ENCODE data around the gene CCDC88B.

Gene CCDC88B

GRCh38 chr11:64339754-64340408 lies at the start of gene CCDC88B:
Gene CCDC88B (plus strand): TSS chr11:64340204. CDS start chr11:64340267, 63 bp downstream.
- DNase-seq (ENCODE audit: low read depth, low spot score) = no peak

- no peak for DNase-seq (ENCODE audit: low read depth, low spot score)
These were observed 49.4 kb upstream of the CCDC88B start for GRCh38 chr11:64290352-64291261.

DNA sequence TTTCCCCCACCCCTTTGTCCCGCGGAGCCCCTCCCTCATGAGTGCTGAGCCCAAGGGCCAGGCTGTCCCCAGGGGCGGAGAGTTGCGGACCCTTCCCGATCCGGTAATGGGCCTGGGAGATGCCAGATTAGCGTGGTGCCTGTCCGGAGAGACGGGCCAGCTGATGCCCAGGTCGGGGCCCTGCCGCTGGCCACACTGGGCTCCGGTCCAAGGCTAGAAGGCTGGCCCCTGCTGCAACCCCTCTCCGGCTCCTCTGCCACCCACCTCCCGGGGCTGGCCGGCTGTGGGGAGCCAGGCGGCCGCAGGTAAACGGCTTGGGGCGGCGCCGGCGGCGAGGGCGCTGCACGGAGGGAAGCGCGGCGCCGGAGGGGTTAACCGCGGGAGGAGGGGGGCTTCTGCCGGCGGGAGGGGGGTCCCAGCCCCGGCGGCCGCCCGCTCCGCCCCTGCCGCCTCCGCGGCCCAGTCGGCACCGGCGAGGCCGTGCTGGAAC lies 48.7 kb upstream of the CCDC88B start, which contains the start of gene KCNK4:
TSS of gene KCNK4 (plus strand) at position 41 of the 490 bp plus-strand sequence. CDS start 1,717 bp downstream, outside the sequence.
- DNase-seq (ENCODE audit: low read depth, low spot score) = no peak

DNA sequence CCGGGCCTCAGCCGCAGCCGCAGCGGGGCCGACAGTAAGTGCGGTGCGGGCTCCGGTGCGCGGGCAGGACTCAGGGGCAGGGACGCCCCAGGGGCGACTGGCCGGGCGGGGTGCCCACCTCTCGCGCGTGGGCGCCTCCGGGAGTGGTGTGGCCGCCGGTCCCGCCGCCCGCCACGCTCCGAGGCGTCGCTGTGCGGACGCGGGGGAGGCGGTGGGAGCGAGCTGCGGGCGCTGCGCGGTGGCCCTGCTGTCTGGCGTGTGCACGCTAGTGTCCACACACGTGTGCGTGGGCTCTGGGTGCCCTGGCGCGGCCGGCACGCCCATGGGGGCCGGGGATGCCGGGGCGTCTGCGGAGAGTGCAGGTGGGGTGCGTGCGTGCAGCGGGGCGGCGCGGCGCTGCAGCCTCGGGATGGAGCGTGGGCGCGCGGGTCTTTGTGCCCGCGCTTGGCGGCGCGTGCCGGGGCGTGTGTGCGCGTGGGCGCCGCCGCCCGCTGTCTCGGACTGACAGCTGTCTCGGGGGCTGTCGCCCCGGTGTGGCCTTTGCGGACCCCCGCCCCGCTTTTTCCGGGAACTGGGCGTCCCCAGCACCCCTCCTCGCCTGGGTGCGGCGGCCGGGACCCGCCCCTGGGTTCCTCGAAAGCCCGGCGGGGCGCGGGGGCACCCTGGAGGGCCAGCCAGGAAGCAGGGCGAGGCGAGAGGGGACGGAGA lies 48.1 kb upstream of the CCDC88B start:
- DNase-seq (ENCODE audit: low read depth, low spot score) = no peak

GRCh38 chr11:64292460-64293254 lies 47.3 kb upstream of the CCDC88B start:
- no peak for DNase-seq (ENCODE audit: low read depth, low spot score)

DNA sequence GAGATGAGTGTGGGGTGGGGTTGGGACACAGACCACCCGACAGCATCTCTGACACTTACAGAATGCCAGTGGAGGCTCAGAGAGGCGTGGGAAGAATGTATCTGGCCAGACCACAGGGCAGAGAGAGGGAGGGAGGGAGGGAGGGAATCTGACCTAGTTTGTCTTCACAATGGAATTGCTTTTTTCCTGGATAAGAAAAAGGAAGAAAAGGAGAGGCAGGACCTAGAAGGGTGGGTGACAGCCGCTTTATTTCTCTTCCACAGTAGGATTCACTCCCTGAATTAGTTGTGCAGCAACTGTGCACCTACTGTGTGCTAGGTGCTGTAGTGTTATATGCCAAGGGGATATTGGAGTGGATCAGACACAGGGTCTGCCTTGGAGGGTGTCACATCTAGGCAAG lies 45.2 kb upstream of the CCDC88B start:
- DNase-seq (ENCODE audit: low read depth, low spot score) = no peak

DNA sequence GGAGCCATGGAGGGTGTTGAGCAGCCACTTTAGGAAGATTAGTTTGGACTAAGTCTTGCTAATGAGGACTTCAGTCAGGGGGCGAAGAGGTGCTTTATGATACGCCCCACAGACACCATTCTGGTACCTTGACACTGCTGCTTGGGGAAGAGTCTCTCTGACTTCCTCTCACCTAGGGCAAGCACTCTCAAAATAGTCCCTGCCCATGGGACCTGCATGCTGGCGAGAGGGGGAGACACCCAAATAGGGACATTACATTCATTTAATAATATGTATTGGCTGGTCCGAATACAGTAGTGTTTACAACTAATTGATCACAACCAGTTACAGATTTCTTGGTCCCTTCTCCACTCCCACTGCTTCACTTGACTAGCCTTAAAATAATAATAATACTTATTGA lies 44.2 kb upstream of the CCDC88B start:
- no peak for DNase-seq (ENCODE audit: low read depth, low spot score)

DNA sequence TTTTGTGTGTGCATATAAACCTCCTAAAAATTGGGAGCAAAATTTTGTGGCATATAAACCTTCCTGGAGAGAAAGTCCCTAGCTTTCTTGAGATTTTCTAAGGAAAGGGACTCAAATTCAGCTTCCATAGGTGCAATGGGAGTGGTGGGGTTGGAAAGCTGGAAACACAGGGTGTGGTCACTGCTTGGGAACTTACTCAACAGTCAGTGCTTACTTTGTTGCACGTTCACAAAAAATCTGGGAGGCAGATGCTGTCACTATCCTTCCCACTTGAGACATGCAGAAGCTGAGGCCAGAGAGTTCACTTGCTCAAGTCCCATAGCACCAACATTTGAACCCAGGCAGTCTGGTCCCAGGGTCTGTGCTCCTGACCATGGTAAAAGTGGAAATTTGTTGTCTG lies 43.8 kb upstream of the CCDC88B start:
- no peak for DNase-seq (ENCODE audit: low read depth, low spot score)

GRCh38 chr11:64296830-64297698 lies 42.9 kb upstream of the CCDC88B start:
- DNase-seq (ENCODE audit: low read depth, low spot score) = no peak

DNA sequence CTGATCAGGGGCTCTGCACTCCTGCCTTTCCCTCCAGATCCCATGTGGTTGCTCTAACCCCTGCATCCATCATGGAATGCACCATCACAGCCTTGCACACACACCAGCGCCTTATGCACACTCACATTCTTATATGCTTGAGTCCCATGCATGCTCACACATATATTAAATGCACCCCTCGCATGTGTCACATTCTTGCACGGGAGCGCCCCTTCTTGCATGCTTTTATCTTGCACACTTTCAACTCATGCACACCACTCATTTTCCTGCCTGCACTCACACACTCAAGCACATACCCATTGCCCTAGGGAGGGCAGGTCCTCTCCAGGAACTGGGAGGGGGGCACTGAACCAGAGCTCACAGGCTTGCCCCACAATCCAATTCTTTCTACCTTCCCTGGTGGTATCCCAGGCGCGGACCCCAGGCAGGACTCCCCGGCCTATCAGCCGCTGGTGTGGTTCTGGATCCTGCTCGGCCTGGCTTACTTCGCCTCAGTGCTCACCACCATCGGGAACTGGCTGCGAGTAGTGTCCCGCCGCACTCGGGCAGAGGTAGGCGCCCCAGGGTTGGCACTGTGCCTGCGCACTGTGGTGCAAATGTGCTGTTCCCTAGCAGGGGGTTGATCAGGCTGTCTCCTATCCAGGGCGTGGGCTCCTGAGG lies 42.2 kb upstream of the CCDC88B start:
- no peak for DNase-seq (ENCODE audit: low read depth, low spot score)

DNA sequence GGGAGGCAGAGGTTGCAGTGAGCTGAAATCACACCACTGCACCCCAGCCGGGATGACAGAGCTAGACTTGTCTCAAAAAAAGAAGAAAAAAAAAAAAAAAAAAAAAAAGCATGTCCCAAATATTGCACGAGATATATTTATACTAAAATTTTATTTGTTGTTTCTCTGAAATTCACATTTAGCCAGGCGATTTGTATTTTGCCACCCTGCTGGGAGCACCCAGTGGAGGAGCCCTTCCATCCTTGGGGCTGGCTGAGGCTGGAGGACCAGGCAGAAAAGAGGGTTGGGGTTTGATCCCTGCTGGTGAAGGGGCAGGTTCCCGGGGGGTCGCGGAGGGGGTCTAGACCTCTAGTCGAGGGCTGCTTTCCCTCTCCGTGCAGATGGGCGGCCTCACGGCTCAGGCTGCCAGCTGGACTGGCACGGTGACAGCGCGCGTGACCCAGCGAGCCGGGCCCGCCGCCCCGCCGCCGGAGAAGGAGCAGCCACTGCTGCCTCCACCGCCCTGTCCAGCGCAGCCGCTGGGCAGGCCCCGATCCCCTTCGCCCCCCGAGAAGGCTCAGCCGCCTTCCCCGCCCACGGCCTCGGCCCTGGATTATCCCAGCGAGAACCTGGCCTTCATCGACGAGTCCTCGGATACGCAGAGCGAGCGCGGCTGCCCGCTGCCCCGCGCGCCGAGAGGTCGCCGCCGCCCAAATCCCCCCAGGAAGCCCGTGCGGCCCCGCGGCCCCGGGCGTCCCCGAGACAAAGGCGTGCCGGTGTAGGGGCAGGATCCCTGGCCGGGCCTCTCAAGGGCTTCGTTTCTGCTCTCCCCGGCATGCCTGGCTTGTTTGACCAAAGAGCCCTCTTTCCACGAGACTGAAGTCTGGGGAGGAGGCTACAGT lies 40.8 kb upstream of the CCDC88B start:
- DNase-seq (ENCODE audit: low read depth, low spot score) = no peak

DNA sequence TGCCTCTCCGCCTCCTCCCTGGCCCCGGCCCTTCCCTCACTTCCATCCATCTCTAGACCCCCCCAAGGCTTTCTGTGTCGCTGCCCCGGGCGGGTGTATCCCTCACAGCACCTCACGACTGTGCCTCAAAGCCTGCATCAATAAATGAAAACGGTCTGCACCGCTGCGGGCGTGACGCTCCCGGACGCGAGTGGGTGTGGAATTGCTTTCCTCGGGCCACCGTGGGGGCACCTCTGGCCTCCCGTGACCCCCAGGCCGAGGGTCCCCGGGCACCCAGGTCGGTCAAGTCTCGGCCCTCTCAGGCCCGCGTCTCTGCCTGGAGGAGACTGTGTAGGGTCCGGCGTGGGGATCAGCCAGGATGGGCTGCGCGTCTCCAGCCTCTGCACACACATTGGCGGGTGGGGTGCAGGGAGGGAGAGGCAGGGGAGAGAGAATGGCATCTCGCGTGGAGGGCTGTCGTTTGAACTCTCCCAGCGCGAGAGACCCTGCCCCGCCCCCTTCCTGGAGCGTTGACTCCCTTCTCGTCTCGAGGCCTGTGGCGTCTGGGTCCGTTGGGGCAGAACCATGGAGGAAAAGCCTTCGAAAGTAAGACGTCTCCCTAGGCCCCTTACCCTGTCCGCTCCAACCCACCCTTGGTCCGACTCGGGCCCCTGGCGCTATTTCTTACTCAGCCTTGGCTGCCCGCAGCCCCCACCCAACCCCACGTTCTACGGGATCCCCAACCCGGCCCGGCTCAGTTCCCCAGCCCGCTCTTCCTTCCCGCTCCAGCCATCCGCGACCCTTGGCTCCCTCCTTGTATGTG lies 40.0 kb upstream of the CCDC88B start, which contains the start of gene CATSPERZ:
TSS of gene CATSPERZ (plus strand) at position 512 of the 802 bp plus-strand sequence. CDS start at position 565, 53 bp downstream.
- DNase-seq (ENCODE audit: low read depth, low spot score) = no peak

DNA sequence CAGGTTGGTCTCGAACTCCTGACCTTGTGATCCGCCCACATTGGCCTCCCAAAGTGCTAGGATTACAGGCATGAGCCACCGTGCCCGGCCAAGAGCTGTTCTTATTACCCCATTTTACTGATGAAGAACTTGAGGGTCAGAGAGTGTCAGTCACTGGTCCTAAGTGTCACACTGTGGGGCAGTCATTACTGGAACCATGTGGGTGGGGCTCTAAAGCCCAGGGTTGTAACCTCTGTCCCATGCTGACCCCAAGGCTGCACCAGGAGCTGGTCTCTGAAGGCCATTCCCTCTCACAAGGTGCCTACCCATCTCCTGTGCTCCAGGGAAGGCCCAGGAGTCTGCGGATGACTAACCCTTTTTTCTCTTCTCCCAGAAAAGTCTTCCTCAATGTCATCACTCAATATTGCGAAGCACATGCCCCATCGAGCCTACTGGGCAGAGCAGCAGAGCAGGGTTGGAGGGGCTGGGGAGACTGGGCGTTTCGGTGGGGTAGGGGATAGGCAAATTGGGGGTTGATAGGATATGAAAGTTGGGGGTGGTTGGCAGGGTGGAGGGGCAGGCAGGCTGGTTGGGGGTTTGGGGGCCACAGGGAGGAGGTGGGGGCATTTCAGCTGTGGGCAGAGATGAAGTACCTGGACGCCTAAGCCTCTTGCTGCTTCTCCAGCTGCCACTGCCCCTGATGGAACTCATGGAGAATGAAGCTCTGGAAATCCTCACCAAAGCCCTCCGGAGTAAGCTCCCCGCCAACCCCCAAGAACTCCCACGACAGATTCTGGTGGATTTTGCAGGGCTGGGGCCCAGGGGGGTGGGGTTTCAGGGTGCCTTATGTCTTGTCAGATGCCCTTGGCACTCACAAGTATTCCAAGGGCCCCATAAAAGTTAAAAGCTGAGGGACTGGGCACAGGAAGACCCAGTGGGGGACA lies 36.6 kb upstream of the CCDC88B start:
- no peak for DNase-seq (ENCODE audit: low read depth, low spot score)

GRCh38 chr11:64304032-64304315 lies 36.0 kb upstream of the CCDC88B start:
- DNase-seq (ENCODE audit: low read depth, low spot score) = no peak

GRCh38 chr11:64304316-64305072 lies 35.5 kb upstream of the CCDC88B start:
- DNase-seq (ENCODE audit: low read depth, low spot score) = peak; percentile 62

- peak; percentile 94 for DNase-seq (ENCODE audit: low read depth, low spot score)
These were observed 34.8 kb upstream of the CCDC88B start, which contains the start of gene ESRRA for GRCh38 chr11:64305075-64305690. Gene ESRRA (plus strand): TSS chr11:64305524. CDS start chr11:64307180, 1,656 bp downstream.
